ENCODE measurements around the gene ZNF335. TPM values are rescaled to one million over a fixed set of nuclear protein-coding genes. Genes with fewer than 3 reads are reported as not detected.

The ZNF335 gene
- total RNA-seq, 1 donor from 2014 or later = 7.2 TPM

GRCh38 chr20:45969712-45970634 lies 2.0 kb downstream of the ZNF335 start:
- no peak overlapping the region for H3K27ac ChIP-seq
- peak overlapping the region; percentile 90 for H3K4me2 ChIP-seq
- H2AFZ ChIP-seq (replicated peaks) = no peak overlapping the region
- H3K4me3 ChIP-seq = no peak overlapping the region
- TF ChIP-seq EZH2 (IDR thresholded peaks at IDR 0.05) = no peak
- TF ChIP-seq, protein P1, sequence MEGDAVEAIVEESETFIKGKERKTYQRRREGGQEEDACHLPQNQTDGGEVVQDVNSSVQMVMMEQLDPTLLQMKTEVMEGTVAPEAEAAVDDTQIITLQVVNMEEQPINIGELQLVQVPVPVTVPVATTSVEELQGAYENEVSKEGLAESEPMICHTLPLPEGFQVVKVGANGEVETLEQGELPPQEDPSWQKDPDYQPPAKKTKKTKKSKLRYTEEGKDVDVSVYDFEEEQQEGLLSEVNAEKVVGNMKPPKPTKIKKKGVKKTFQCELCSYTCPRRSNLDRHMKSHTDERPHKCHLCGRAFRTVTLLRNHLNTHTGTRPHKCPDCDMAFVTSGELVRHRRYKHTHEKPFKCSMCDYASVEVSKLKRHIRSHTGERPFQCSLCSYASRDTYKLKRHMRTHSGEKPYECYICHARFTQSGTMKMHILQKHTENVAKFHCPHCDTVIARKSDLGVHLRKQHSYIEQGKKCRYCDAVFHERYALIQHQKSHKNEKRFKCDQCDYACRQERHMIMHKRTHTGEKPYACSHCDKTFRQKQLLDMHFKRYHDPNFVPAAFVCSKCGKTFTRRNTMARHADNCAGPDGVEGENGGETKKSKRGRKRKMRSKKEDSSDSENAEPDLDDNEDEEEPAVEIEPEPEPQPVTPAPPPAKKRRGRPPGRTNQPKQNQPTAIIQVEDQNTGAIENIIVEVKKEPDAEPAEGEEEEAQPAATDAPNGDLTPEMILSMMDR (IDR thresholded peaks at IDR 0.05) = peak; percentile 66
- no peak for TF ChIP-seq EZH2phosphoT487 (IDR thresholded peaks at IDR 0.05)
- H3K9me3 ChIP-seq (ENCODE audit: low read depth) = no peaks in the 10 kb centered on the region
- peaks cover 31% of the 10 kb centered on the region for H3F3A ChIP-seq (ENCODE audit: low read depth)
- no peaks in the 10 kb centered on the region for H3K27me3 ChIP-seq
- no peaks in the 10 kb centered on the region for H3K9me3 Mint-ChIP-seq
- H3K9ac ChIP-seq = no peak overlapping the region
- peak; percentile 80 for DNase-seq (ENCODE audit: low spot score)
- peaks cover 14% of the 10 kb centered on the region for H3K4me1 ChIP-seq
- peak overlapping the region; percentile 94 for H3K27ac Mint-ChIP-seq
- peaks cover 3% of the 10 kb centered on the region for H3K27me3 Mint-ChIP-seq (ENCODE audit: insufficient read depth, low read depth)
- H3K79me2 ChIP-seq (ENCODE audit: low read depth) = peaks cover 8% of the 10 kb centered on the region
- H4K20me1 ChIP-seq (ENCODE audit: low read depth) = no peaks in the 10 kb centered on the region
- H3K36me3 Mint-ChIP-seq = no peaks in the 10 kb centered on the region
- no peaks in the 10 kb centered on the region for H3K36me3 ChIP-seq
- H3K4me1 Mint-ChIP-seq = peaks cover 13% of the 10 kb centered on the region
- peak overlapping the region; percentile 81 for H3K4me3 Mint-ChIP-seq

DNA sequence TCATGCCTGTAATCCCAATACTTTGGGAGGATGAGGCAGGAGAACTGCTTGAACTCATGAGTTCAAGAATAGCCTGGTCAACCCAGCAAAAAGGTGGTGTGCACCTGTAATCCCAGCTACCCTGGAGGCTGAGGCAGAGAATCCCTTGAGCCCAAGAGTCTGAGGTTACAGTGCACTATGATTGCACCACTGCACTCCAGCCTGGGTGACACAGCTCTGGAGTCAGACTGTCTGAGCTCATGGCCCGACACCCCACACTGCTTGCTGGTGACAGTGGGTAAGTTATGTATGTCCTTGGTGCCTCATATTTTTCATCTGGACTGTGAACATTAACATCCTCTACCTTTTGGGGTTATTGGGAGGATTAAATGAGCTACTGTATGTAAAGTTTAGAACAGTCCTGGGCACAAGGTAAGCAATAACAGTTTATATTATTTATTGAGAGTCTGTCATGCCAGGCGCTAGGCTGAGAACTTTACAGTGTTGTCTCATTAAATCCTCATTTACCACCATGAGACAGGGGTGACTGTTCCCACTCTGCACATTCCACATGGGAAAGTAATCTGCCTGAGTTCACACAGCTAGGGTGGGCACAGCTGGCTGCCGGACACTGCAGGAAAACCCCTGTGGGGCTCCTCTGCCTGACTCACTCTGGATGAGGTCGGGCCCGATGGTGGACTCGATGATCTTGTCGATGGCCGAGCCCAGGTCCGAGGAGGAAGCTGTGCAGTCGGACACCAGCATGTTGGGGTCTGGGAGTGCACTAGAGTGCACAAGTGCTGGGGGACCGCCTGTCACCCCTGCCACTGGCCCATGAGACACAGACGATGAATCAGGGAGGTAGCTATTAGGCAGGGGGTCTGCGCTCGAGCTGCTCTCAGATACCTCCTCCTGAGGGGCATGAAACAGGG lies 2.9 kb downstream of the ZNF335 start:
- Histone ChIP-seq H4K20me1 (ENCODE audit: low read depth) (no peaks in the 10 kb centered on the region), H3K4me2 (no peak overlapping the region), H3K27ac (no peak overlapping the region), H3K4me1 (peaks cover 14% of the 10 kb centered on the region), H3K36me3 (no peaks in the 10 kb centered on the region), H2AFZ (replicated peaks) (no peak overlapping the region), H3K27me3 (no peaks in the 10 kb centered on the region), H3K4me3 (no peak overlapping the region), H3K9me3 (ENCODE audit: low read depth) (no peaks in the 10 kb centered on the region), H3K9ac (no peak overlapping the region), H3K79me2 (ENCODE audit: low read depth) (peaks cover 8% of the 10 kb centered on the region), H3F3A (ENCODE audit: low read depth) (peaks cover 31% of the 10 kb centered on the region)
- Mint-ChIP-seq H3K36me3 (no peaks in the 10 kb centered on the region), H3K27me3 (ENCODE audit: insufficient read depth, low read depth) (peaks cover 3% of the 10 kb centered on the region), H3K4me1 (peaks cover 13% of the 10 kb centered on the region), H3K27ac (no peak overlapping the region), H3K4me3 (no peak overlapping the region), H3K9me3 (no peaks in the 10 kb centered on the region)
- TF ChIP-seq, protein P1 (IDR thresholded peaks at IDR 0.05) = no peak
- TF ChIP-seq EZH2 (IDR thresholded peaks at IDR 0.05) (no peak), EZH2phosphoT487 (IDR thresholded peaks at IDR 0.05) (no peak)
- no peak for DNase-seq (ENCODE audit: low spot score)

DNA sequence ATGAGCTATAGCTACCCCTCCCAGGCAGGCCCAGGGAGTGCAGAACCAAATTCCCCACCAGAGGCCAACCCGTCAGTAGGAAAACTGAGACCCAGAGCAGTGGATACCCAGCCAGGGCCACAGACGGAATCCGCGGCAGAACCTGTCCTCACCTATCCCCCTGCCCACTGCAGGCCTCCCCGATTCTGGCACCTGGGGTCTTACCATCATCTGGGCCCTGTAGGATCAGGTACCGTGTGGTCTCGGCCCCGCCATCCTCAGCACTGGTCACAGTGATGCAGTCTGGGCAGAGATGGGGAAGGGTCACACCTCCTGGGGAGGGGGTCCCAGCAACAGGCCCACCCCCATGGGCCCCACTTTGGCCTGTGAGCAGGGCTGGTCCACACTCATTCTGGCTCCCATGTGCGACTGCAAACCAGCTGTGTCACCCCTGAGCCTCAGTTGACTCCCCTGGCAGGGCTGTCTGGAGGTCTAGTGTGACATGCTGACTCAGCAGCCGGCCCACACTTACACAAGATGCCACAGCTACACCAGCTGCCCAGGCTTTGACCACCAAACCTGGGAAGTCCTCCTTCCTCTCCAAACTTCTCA lies 3.8 kb downstream of the ZNF335 start:
- Histone ChIP-seq H4K20me1 (ENCODE audit: low read depth) (no peaks in the 10 kb centered on the region), H3K4me3 (no peak overlapping the region), H3K27me3 (no peaks in the 10 kb centered on the region), H3K79me2 (ENCODE audit: low read depth) (peaks cover 8% of the 10 kb centered on the region), H3K9me3 (ENCODE audit: low read depth) (no peaks in the 10 kb centered on the region), H3K4me1 (peaks cover 14% of the 10 kb centered on the region), H3K4me2 (no peak overlapping the region), H3K36me3 (no peaks in the 10 kb centered on the region), H2AFZ (replicated peaks) (no peak overlapping the region), H3F3A (ENCODE audit: low read depth) (peaks cover 28% of the 10 kb centered on the region), H3K27ac (no peak overlapping the region), H3K9ac (no peak overlapping the region)
- no peak overlapping the region for H3K27ac Mint-ChIP-seq
- H3K36me3 Mint-ChIP-seq = no peaks in the 10 kb centered on the region
- peaks cover 13% of the 10 kb centered on the region for H3K4me1 Mint-ChIP-seq
- TF ChIP-seq EZH2phosphoT487 (IDR thresholded peaks at IDR 0.05) (no peak), EZH2 (IDR thresholded peaks at IDR 0.05) (no peak)
- TF ChIP-seq, protein P1 (IDR thresholded peaks at IDR 0.05) = no peak
- no peaks in the 10 kb centered on the region for H3K9me3 Mint-ChIP-seq
- H3K4me3 Mint-ChIP-seq = no peak overlapping the region
- DNase-seq (ENCODE audit: low spot score) = no peak
- peaks cover 3% of the 10 kb centered on the region for H3K27me3 Mint-ChIP-seq (ENCODE audit: insufficient read depth, low read depth)
